Mesenchymal stem cell (in vitro differentiated cells and primary cell): ENCODE measurements around the gene RBMS3.
A peak's percentile ranks its signal among the peaks of the same experiment; 100 is the strongest.
"Not testable (repeated sequence)": the region's sequence is repeated elsewhere in the genome, so short reads cannot be mapped to it uniquely, and the experiment has no call there.

Source experiments
- DNase-seq: peaks from one replicate; pipeline ENCODE4 v3.0.0-alpha.2; 2013
- H2AFZ ChIP-seq: one replicate; pipeline ENCODE4 v1.6.1; 2013; ENCODE audit warnings: low read depth, mild to moderate bottlenecking, control low read depth, inconsistent platforms, low read length, moderate library complexity
- H2AK5ac ChIP-seq: 2 replicates; pipeline ENCODE4 v1.6.1; 2013; ENCODE audit warnings: low read length, moderate library complexity, mild to moderate bottlenecking, inconsistent platforms; ENCODE audit not compliant: severe bottlenecking
- H2BK120ac ChIP-seq: one replicate; pipeline ENCODE4 v1.6.1; 2013; ENCODE audit warnings: low read depth, mild to moderate bottlenecking, inconsistent platforms, low read length, moderate library complexity
- H2BK12ac ChIP-seq, 2 experiments: one replicate each; pipeline ENCODE4 v1.6.1; 2013; ENCODE audit warnings: inconsistent platforms in 2 of 2, low read length in 2 of 2, mild to moderate bottlenecking in 2 of 2, moderate library complexity in 2 of 2, control low read depth in 1 of 2
- H2BK15ac ChIP-seq: one replicate; pipeline ENCODE4 v1.6.1; 2013; ENCODE audit warnings: mild to moderate bottlenecking, low read depth, inconsistent platforms; ENCODE audit not compliant: poor library complexity, severe bottlenecking
- H2BK5ac ChIP-seq: 2 replicates; pipeline ENCODE4 v1.6.1; 2013; ENCODE audit warnings: low read depth, mild to moderate bottlenecking, low read length, control low read depth, inconsistent platforms; ENCODE audit not compliant: poor library complexity, severe bottlenecking
- H3K14ac ChIP-seq, 2 experiments: one replicate each; pipeline ENCODE4 v1.6.1; 2013; ENCODE audit warnings: inconsistent platforms in 2 of 2, low read length in 2 of 2, control low read depth in 1 of 2, mild to moderate bottlenecking in 1 of 2, moderate library complexity in 1 of 2
- H3K18ac ChIP-seq, 2 experiments: one replicate each; pipeline ENCODE4 v1.6.1; 2013; ENCODE audit warnings: inconsistent platforms in 2 of 2, low read length in 2 of 2, control low read depth in 1 of 2, low read depth in 1 of 2, mild to moderate bottlenecking in 1 of 2
- H3K23ac ChIP-seq, 2 experiments: one replicate each; pipeline ENCODE4 v1.6.1; 2013; ENCODE audit warnings: inconsistent platforms in 2 of 2, low read length in 2 of 2, mild to moderate bottlenecking in 2 of 2, moderate library complexity in 2 of 2, control low read depth in 1 of 2
- H3K27ac ChIP-seq: 2 replicates; pipeline ENCODE4 v1.5.1; 2013; ENCODE audit warnings: mild to moderate bottlenecking, moderate library complexity, low read length, control low read depth, inconsistent platforms; ENCODE audit not compliant: poor library complexity, severe bottlenecking
- H3K27me3 ChIP-seq, 2 experiments: 2 replicates each; pipeline versions ENCODE4 v1.6.1 to v1.7.0; 2013; ENCODE audit warnings: low read length in 2 of 2, mild to moderate bottlenecking in 2 of 2, moderate library complexity in 2 of 2, control low read depth in 1 of 2, inconsistent platforms in 1 of 2; ENCODE audit not compliant: control insufficient read depth in 1 of 2, insufficient read depth in 1 of 2
- H3K36me3 ChIP-seq, 2 experiments: 2 replicates each; pipeline versions ENCODE4 v1.6.1 to v1.7.0; 2013; ENCODE audit warnings: low read length in 2 of 2, control low read depth in 1 of 2, inconsistent platforms in 1 of 2, low read depth in 1 of 2, mild to moderate bottlenecking in 1 of 2; ENCODE audit not compliant: insufficient read depth in 2 of 2, control insufficient read depth in 1 of 2
- H3K4ac ChIP-seq, 2 experiments: one replicate each; pipeline ENCODE4 v1.6.1; 2013; ENCODE audit warnings: inconsistent platforms in 2 of 2, low read length in 2 of 2, mild to moderate bottlenecking in 2 of 2, moderate library complexity in 2 of 2, control low read depth in 1 of 2, low read depth in 1 of 2
- H3K4me1 ChIP-seq: 2 replicates; pipeline ENCODE4 v1.6.1; 2013; ENCODE audit warnings: low read depth, low read length, control low read depth; ENCODE audit not compliant: control insufficient read depth, insufficient read depth
- H3K4me2 ChIP-seq: 2 replicates; pipeline ENCODE4 v1.6.1; 2013; ENCODE audit warnings: low read length, mild to moderate bottlenecking, inconsistent platforms; ENCODE audit not compliant: poor library complexity, severe bottlenecking
- H3K4me3 ChIP-seq, 2 experiments: 2 replicates each; pipeline versions ENCODE4 v1.5.1 to v1.7.0; 2013; ENCODE audit warnings: low read length in 2 of 2, mild to moderate bottlenecking in 2 of 2, control low read depth in 1 of 2, low read depth in 1 of 2; ENCODE audit not compliant: insufficient read depth in 1 of 2
- H3K79me1 ChIP-seq: replicated peaks from 2 replicates; pipeline ENCODE4 v1.6.1; 2013; ENCODE audit warnings: mild to moderate bottlenecking, control low read depth, low read length, inconsistent platforms; ENCODE audit not compliant: poor library complexity, severe bottlenecking
- H3K9ac ChIP-seq: 2 replicates; pipeline ENCODE4 v1.7.0; 2013; ENCODE audit warnings: mild to moderate bottlenecking, low read length, moderate library complexity
- H3K9me3 ChIP-seq: 2 replicates; pipeline ENCODE4 v1.7.0; 2013; ENCODE audit warnings: mild to moderate bottlenecking, low read length; ENCODE audit not compliant: control insufficient read depth
- H4K8ac ChIP-seq: one replicate; pipeline ENCODE4 v1.6.1; 2013; ENCODE audit warnings: inconsistent platforms, mild to moderate bottlenecking, low read length, moderate library complexity
- H4K91ac ChIP-seq: one replicate; pipeline ENCODE4 v1.6.1; 2013; ENCODE audit warnings: mild to moderate bottlenecking, low read length, inconsistent platforms
- WGBS: methylation state at CpG from one replicate; pipeline ENCODE4 v1.1.7; 2013; ENCODE audit warnings: mixed read lengths; 5-methylcytosine and 5-hydroxymethylcytosine counted together

The RBMS3 gene

DNA sequence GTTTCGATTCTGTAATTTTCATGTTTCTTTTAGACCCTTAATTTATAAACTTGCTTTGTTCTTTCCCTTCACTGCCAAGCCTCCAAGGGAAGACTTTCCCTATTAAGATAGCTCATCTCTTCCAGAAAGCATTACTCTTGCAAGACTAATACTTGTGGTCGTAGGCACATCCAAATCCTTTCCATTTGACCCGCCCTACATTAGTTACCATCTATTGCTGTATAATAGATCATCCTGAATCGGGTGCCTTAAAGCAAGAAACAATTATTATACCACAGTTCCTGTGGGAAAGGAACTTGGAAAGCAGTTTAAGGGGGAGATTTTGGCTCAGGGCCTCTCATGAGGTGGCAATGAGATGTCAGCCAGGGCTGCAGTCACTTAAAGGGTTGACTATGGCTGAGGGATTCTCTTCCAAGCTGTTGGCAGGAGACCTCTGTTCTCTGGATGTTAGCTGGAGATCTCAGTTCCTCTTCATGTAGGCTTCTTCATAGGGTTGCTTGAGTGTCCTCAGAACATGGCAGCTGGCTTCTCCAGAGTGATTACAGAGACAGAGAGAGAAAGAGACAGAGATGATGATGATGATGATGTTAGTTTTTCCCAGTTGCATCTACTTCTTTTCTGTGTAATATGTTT is 755.2 kb downstream of the RBMS3 start:
- H4K8ac ChIP-seq, result no peak overlapping the region
- no peak overlapping the region for H3K14ac ChIP-seq
- no peak overlapping the region for H4K91ac ChIP-seq
- no peak overlapping the region for H3K18ac ChIP-seq
- H3K9me3 ChIP-seq, result no peaks in the 10 kb centered on the region
- H3K79me1 ChIP-seq, result no peaks in the 10 kb centered on the region
- no peak overlapping the region for H3K4me2 ChIP-seq
- no peak overlapping the region for H2AK5ac ChIP-seq
- peak overlapping the region; percentile 21 for H3K9ac ChIP-seq
- H3K4me3 ChIP-seq, result no peak overlapping the region
- 97% methylated on average over 3 of the region's 4 CpGs for WGBS
- H2BK15ac ChIP-seq, result no peak overlapping the region
- no peak overlapping the region for H3K4ac ChIP-seq
- H3K4me1 ChIP-seq, result no peaks in the 10 kb centered on the region
- H2AFZ ChIP-seq, result no peak overlapping the region
- no peak for DNase-seq
- H2BK12ac ChIP-seq, result no peak overlapping the region
- H3K27ac ChIP-seq, result no peak overlapping the region
- H3K27me3 ChIP-seq, result no peaks in the 10 kb centered on the region
- H3K36me3 ChIP-seq, result no peaks in the 10 kb centered on the region
- H2BK120ac ChIP-seq, result no peak overlapping the region
- H2BK5ac ChIP-seq, result no peak overlapping the region
- no peak overlapping the region for H3K23ac ChIP-seq

DNA sequence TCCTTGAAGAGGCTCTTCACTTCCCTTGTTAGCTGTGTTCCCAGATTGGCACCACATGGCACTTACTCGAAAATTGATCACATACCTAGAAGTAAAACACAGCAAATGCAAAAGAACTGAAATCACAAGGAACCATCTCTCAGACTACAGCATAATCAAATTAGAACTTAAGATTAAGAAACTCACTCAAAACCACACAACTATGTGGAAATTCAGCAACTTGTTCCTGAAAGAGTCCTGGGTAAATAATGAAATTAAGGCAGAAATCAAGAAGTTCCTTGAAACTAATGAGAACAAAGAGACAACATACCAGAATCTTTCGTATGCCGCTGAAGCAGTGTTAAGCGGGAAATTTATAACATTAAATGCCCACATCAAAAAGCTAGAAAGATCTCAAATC is 759.3 kb downstream of the RBMS3 start:
- H2BK5ac ChIP-seq, result no peak overlapping the region
- no peak overlapping the region for H3K23ac ChIP-seq
- no peak overlapping the region for H4K91ac ChIP-seq
- WGBS, result 100% methylated on average over 4 of the region's 4 CpGs
- no peak overlapping the region for H2BK15ac ChIP-seq
- H3K27ac ChIP-seq, result no peak overlapping the region
- no peaks in the 10 kb centered on the region for H3K79me1 ChIP-seq
- H3K36me3 ChIP-seq, result no peaks in the 10 kb centered on the region
- no peak overlapping the region for H3K4me2 ChIP-seq
- H3K27me3 ChIP-seq, result no peaks in the 10 kb centered on the region
- H2BK120ac ChIP-seq, result no peak overlapping the region
- H3K9me3 ChIP-seq, result no peaks in the 10 kb centered on the region
- no peaks in the 10 kb centered on the region for H3K4me1 ChIP-seq
- no peak overlapping the region for H3K4me3 ChIP-seq
- DNase-seq, result no peak
- no peak overlapping the region for H2BK12ac ChIP-seq
- no peak overlapping the region for H2AK5ac ChIP-seq
- H3K9ac ChIP-seq, result no peak overlapping the region
- H2AFZ ChIP-seq, result no peak overlapping the region
- H3K18ac ChIP-seq, result no peak overlapping the region
- H4K8ac ChIP-seq, result no peak overlapping the region
- no peak overlapping the region for H3K14ac ChIP-seq
- H3K4ac ChIP-seq, result no peak overlapping the region

DNA sequence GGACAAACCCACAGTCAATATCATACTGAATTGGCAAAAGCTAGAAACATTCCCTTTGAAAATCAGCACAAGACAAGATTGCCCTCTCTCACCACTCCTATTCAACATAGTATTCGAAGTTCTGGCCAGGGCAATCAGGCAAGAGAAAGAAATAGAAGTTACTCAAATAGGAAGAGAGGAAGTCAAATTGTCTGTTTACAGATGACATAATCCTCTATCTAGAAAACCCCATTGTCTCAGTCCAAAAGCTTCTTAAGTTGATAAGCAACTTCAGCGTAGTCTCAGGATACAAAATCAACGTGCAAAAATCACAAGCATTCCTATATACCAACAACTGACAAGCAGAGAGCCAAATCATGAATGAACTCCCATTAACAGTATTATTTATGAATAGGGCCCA is 760.6 kb downstream of the RBMS3 start:
- H3K14ac ChIP-seq, H2AK5ac ChIP-seq, H3K4ac ChIP-seq, H2BK5ac ChIP-seq, H4K8ac ChIP-seq, H3K79me1 ChIP-seq, H2AFZ ChIP-seq, H3K27ac ChIP-seq, H3K4me2 ChIP-seq, DNase-seq, H4K91ac ChIP-seq, H3K18ac ChIP-seq, H3K4me3 ChIP-seq, H3K9me3 ChIP-seq, H3K27me3 ChIP-seq, H3K23ac ChIP-seq, H2BK120ac ChIP-seq, H2BK12ac ChIP-seq, H2BK15ac ChIP-seq, H3K36me3 ChIP-seq, H3K9ac ChIP-seq, H3K4me1 ChIP-seq: not testable (repeated sequence)
- WGBS, result 39% methylated on average over 2 of the region's 3 CpGs

DNA sequence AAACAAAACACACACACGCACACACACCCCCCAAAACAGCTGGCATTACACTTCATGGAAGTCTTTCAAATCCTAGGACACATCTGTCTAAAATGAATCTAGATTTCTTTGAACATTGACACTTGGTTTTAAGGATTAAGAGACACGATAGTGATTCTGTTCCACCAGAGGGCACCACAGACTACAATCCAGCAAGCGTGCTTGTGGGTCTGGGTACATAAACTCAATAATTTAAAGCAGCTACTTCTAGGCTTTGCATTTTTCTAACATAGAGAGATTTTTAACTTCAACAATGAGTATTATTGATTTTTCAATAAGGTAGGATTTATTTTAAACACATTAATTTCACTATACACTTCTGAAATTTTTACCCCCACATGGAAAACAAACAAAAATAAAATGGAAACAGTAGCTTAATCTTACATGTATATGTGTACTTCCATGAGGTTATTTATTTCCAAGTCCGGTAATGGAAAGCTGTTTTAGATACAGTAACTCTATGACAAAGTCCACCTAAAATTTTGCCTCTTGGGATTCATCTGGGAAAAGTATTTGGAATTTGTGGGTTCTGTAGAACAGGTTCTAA is 761.5 kb downstream of the RBMS3 start:
- no peaks in the 10 kb centered on the region for H3K27me3 ChIP-seq
- H4K91ac ChIP-seq, result no peak overlapping the region
- H3K4me2 ChIP-seq, result no peak overlapping the region
- no peaks in the 10 kb centered on the region for H3K79me1 ChIP-seq
- no peaks in the 10 kb centered on the region for H3K4me1 ChIP-seq
- no peak overlapping the region for H2AK5ac ChIP-seq
- H2BK120ac ChIP-seq, result no peak overlapping the region
- H2AFZ ChIP-seq, result no peak overlapping the region
- no peak overlapping the region for H2BK5ac ChIP-seq
- no peak overlapping the region for H2BK15ac ChIP-seq
- peak; percentile 75 for DNase-seq
- no peak overlapping the region for H2BK12ac ChIP-seq
- no peak overlapping the region for H4K8ac ChIP-seq
- H3K9ac ChIP-seq, result peak overlapping the region; percentile 7
- no peak overlapping the region for H3K27ac ChIP-seq
- H3K36me3 ChIP-seq, result no peaks in the 10 kb centered on the region
- 0% methylated on average over 1 of the region's 4 CpGs for whole genome bisulfite sequencing
- no peak overlapping the region for H3K4ac ChIP-seq
- no peak overlapping the region for H3K23ac ChIP-seq
- H3K4me3 ChIP-seq, result no peak overlapping the region
- H3K14ac ChIP-seq, result no peak overlapping the region
- no peaks in the 10 kb centered on the region for H3K9me3 ChIP-seq
- no peak overlapping the region for H3K18ac ChIP-seq
